RWPE1 (cell line): Measurements from ENCODE around the gene GLP2R.

Experiments used
- CTCF ChIA-PET: fragments of 350-600 bp; sonication (Branson Sonifier 250); formaldehyde crosslinking; extraction: SDS; loops from one replicate; lab custom pipeline; 2021; lab: Yijun Ruan, JAX
- POLR2A ChIA-PET: fragments of 400-600 bp; formaldehyde crosslinking; extraction: SDS; loops from one replicate; lab custom pipeline; 2020; ENCODE audit warnings: antibody characterized with exemption; ENCODE audit not compliant: low non-redundant PET; lab: Yijun Ruan, JAX
- DNase-seq: peaks from one replicate; pipeline ENCODE4 v3.0.0; 2012; ENCODE audit warnings: low spot score
- H3K27ac ChIP-seq: fragments of 450-650 bp; 2 replicates; pipeline ENCODE4 v1.5.1; 2017
- TF ChIP-seq, protein P1 (sequence below): fragments of 450-650 bp; conservative IDR thresholded peaks from 2 replicates; pipeline ENCODE4 v1.5.1; 2017; ENCODE audit warnings: low read depth, mild to moderate bottlenecking

The GLP2R gene

DNA sequence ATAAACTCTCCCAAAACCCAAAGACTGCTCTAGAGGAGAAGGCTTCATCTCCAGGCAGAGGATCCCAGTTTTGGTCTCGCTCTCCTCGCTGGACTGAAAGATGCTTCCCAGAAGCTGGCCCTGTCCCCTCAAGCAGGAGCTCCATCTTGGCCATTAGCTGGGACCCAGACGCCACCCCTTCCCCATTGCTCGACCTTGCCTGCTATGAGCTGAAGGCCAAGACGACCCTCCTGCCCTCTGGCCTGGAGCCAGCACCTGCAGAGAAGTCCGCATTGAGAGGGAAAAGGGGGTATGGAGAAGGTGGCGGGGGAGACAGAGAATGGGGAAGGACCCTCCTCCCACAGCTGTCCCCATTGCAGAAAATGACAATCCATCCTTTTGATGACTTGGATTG lies 82.9 kb downstream of the GLP2R start:
- ChIA-PET CTCF (no interaction called here), POLR2A (no interaction called here)
- H3K27ac ChIP-seq, result no peak overlapping the region
- TF ChIP-seq, protein P1, sequence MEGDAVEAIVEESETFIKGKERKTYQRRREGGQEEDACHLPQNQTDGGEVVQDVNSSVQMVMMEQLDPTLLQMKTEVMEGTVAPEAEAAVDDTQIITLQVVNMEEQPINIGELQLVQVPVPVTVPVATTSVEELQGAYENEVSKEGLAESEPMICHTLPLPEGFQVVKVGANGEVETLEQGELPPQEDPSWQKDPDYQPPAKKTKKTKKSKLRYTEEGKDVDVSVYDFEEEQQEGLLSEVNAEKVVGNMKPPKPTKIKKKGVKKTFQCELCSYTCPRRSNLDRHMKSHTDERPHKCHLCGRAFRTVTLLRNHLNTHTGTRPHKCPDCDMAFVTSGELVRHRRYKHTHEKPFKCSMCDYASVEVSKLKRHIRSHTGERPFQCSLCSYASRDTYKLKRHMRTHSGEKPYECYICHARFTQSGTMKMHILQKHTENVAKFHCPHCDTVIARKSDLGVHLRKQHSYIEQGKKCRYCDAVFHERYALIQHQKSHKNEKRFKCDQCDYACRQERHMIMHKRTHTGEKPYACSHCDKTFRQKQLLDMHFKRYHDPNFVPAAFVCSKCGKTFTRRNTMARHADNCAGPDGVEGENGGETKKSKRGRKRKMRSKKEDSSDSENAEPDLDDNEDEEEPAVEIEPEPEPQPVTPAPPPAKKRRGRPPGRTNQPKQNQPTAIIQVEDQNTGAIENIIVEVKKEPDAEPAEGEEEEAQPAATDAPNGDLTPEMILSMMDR, result no peak
- DNase-seq, result no peak

DNA sequence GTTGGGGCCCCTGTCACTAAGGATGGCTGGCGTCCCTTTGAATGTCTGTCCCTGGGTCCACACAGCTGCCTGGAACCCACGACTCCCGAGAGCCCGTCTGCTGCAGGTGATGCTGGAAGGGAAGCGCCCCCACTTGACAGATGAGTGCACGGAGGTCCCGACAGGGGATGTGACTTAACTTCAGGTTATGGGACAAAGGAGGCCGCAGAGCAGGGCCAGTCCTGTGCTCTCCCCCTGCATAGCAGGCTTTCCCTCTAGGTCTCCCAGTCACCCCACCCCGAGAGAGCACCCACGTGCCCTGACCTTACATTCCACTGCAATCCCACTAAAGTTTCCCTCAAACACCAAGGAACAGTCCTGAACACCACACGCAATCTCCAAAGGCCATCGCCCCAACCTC lies 85.4 kb downstream of the GLP2R start:
- H3K27ac ChIP-seq, result no peak overlapping the region
- CTCF ChIA-PET, result no interaction called here
- DNase-seq, result no peak
- TF ChIP-seq, protein P1, result no peak
- POLR2A ChIA-PET, result no interaction called here

DNA sequence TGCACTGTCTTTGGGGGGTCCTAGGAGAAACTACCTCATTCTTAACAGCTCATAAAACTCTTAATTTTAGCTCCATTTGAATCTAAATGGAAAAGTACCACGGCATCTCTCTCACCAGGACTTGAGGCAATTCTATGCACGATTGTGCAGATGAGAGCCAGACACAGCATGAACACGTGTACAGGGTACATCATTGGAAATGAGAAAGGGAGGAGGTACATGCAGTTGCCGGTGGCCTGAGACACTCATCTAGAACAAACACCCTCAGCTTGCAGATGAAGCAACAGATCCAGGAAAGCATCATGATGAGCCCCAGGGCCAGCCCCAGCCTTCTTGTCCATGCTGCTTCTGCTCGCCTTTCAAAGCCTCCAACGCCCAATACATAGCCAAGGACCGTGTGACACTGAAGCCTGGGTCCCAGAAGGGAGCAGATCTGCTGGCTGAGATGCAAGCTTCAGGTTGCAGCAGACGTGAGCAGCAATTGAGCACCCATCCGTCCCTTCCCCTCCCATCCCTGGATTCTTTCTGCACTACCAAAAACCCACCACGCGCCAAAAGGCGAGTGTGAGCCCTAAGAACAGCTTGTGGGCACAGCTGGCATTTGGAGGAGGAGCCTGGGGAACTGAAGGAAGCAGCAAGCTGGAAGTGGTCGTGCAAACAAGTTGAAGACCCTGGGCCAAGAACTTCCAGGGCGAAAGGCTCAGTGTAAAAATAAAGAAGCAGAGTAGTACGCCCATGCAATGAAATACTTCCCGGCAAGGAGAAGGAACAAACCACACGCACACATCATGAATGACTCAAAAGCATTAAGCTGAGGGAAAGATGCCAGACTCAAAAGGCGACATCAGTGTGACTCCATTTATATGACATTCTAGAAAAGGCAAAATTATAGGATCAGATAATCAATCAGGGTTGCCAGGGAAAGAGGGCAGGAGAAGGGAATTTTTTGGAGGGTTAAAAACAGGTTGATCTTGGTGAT lies 86.7 kb downstream of the GLP2R start:
- CTCF ChIA-PET, result no interaction called here
- TF ChIP-seq, protein P1, result no peak
- DNase-seq, result no peak
- no peak overlapping the region for H3K27ac ChIP-seq
- POLR2A ChIA-PET, result no interaction called here

DNA sequence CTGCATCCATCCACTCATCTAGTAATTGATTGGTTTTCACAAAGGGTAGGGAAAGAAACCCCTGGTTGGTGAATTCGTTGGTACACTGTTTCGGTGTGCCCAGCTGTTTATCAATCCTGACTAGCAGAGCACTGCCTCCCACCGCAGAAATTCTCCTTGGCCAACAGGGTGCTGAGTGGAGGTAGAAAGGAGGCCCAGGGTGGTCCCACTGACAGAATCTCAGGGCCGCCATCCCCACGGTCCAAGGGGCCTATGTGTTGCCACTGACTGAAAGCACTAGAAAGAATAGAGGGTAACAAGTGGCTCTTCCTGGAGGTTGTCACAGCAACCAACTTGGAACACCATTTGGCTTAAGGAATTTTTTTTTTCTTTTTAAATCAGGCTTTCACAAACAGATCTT lies 87.8 kb downstream of the GLP2R start:
- ChIA-PET CTCF (interaction anchor here (0.7 kb wide), 1 partner anchor 12 kb away, joined by 3 read pairs; no protein-coding TSS in a partner anchor), POLR2A (no interaction called here)
- no peak for DNase-seq
- no peak overlapping the region for H3K27ac ChIP-seq
- TF ChIP-seq, protein P1, result no peak

DNA sequence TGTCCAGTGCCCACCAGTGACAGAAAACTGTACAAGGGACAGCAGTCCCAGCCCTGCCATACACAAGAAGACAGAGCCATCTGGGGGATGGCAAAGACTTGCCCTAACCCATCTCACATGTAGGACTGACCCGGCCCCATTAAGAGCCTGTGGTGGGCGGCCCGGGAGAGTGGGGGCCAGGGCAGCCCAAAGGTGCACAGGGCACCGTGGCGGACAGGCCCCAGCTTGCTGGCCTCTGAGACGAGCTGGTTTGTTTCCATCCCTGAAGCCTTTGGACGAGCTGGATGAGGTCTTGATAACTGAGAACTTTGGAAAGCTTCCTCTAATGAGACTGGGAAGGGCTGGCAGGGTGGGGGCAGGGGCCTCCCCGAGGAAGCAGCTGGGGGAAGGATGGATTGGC lies 90.4 kb downstream of the GLP2R start:
- ChIA-PET CTCF (interaction anchor here (0.7 to 1.3 kb wide), 2 partner anchors 9 to 278 kb away, joined by 4 to 8 read pairs; no protein-coding TSS in a partner anchor), POLR2A (no interaction called here)
- no peak for DNase-seq
- H3K27ac ChIP-seq, result no peak overlapping the region
- TF ChIP-seq, protein P1, result no peak

DNA sequence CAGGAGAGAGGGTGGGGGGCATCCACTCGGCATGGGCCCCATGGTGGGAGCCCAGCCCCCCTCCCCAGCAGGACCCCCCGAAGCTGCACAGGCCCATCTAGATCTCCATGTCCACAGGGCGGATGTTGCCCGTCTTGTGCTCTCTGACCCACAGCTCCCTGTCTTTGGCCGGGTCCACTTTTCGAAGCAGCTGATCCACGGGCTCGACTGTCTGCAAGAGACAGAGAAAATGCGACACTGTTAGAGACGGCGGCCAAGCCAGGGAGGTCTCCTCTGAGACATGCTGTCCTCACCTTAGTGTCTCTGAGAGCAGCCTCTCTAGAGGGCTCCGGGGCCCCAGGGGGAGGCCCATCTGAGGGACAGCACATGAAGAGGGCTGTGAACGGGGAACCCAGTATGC lies 91.4 kb downstream of the GLP2R start:
- no peak overlapping the region for H3K27ac ChIP-seq

More for the DNA sequence above, 91.4 kb downstream of the GLP2R start:
- TF ChIP-seq, protein P1, result no peak
- ChIA-PET CTCF (interaction anchor here (1.3 to 1.4 kb wide), 2 partner anchors 8 to 27 kb away, joined by 3 to 8 read pairs; no protein-coding TSS in a partner anchor), POLR2A (no interaction called here)
- no peak for DNase-seq
